IMR-90 (cell line): ENCODE results near the gene KCNT1. TPM values are rescaled to one million over a fixed set of nuclear protein-coding genes. Genes with fewer than 3 reads are reported as not detected.

Source experiments
- ATAC-seq: fragments of 200-7000 bp; cut with Tn5 transposase; 2 replicates; pipeline ENCODE4 v1.9.1; 2020; ENCODE audit warnings: low read depth, mild to moderate bottlenecking, moderate library complexity
- BruUV-seq: library from RNA; stranded (reverse); fragments of 400-500 nt; replicated peaks from 2 replicates; lab custom pipeline; 2021; lab: Mats Ljungman, UMichigan
- CTCF ChIA-PET: fragments of 300-600 bp; formaldehyde crosslinking; extraction: SDS; loops from one replicate; lab custom pipeline; 2021; ENCODE audit warnings: antibody characterized with exemption; lab: Yijun Ruan, JAX
- POLR2A ChIA-PET: fragments of 300-600 bp; sonication (Branson Sonifier 250); formaldehyde crosslinking; loops from one replicate; lab custom pipeline; 2022; ENCODE audit warnings: antibody characterized with exemption; ENCODE audit not compliant: unreplicated experiment; lab: Charles Lee
- DNase-seq: peaks from one replicate; pipeline ENCODE4 v3.0.0; 2013
- H2AFZ ChIP-seq: replicated peaks from 2 replicates; pipeline ENCODE3; 2013; ENCODE audit warnings: low read length, mild to moderate bottlenecking; ENCODE audit not compliant: poor library complexity
- H2AK5ac ChIP-seq: 2 replicates; pipeline ENCODE4 v1.6.1; 2013; ENCODE audit warnings: low read depth, low read length, inconsistent platforms
- H2AK9ac ChIP-seq: replicated peaks from 2 replicates; pipeline ENCODE3; 2013; ENCODE audit warnings: mild to moderate bottlenecking, low read depth, low read length, moderate library complexity; ENCODE audit not compliant: poor library complexity
- H2BK120ac ChIP-seq: 2 replicates; pipeline ENCODE4 v1.6.1; 2013; ENCODE audit warnings: low read depth, low read length, inconsistent platforms
- H2BK15ac ChIP-seq: 3 replicates; pipeline ENCODE4 v1.6.1; 2013; ENCODE audit warnings: low read depth, low read length, inconsistent platforms
- H2BK20ac ChIP-seq: 2 replicates; pipeline ENCODE4 v1.6.1; 2013; ENCODE audit warnings: low read depth, mild to moderate bottlenecking, inconsistent platforms, low read length, moderate library complexity
- H2BK5ac ChIP-seq: 2 replicates; pipeline ENCODE4 v1.6.1; 2013; ENCODE audit warnings: mild to moderate bottlenecking, low read depth, low read length, inconsistent platforms; ENCODE audit not compliant: poor library complexity, severe bottlenecking
- H3K14ac ChIP-seq: replicated peaks from 2 replicates; pipeline ENCODE4 v1.6.1; 2013; ENCODE audit warnings: low read depth, low read length, inconsistent platforms
- H3K18ac ChIP-seq: 2 replicates; pipeline ENCODE4 v1.6.1; 2013; ENCODE audit warnings: low read depth, low read length, control low read depth
- H3K23ac ChIP-seq: 2 replicates; pipeline ENCODE4 v1.6.1; 2013; ENCODE audit warnings: low read depth, low read length, inconsistent platforms
- H3K27ac ChIP-seq: 2 replicates; pipeline ENCODE4 v1.5.1; 2013; ENCODE audit warnings: mild to moderate bottlenecking, control low read depth, low read length; ENCODE audit not compliant: insufficient read depth
- H3K27me3 ChIP-seq: 2 replicates; pipeline ENCODE4 v1.6.1; 2013; ENCODE audit warnings: low read length; ENCODE audit not compliant: control insufficient read depth, insufficient read depth
- H3K36me3 ChIP-seq: 2 replicates; pipeline ENCODE4 v1.6.1; 2013; ENCODE audit warnings: low read length, mixed read lengths; ENCODE audit not compliant: control insufficient read depth, insufficient read depth
- H3K4ac ChIP-seq: 2 replicates; pipeline ENCODE4 v1.6.1; 2013; ENCODE audit warnings: low read depth, low read length, inconsistent platforms
- H3K4me1 ChIP-seq: 2 replicates; pipeline ENCODE4 v1.6.1; 2013; ENCODE audit warnings: low read length, mixed read lengths; ENCODE audit not compliant: control insufficient read depth, insufficient read depth
- H3K4me2 ChIP-seq: 2 replicates; pipeline ENCODE4 v1.6.1; 2013; ENCODE audit warnings: low read depth, mild to moderate bottlenecking, control low read depth, low read length, moderate library complexity
- H3K4me3 ChIP-seq: 2 replicates; pipeline ENCODE4 v1.5.1; 2013; ENCODE audit warnings: low read depth, mild to moderate bottlenecking, control low read depth, low read length, moderate library complexity; ENCODE audit not compliant: insufficient read depth
- H3K56ac ChIP-seq: 2 replicates; pipeline ENCODE4 v1.6.1; 2013; ENCODE audit warnings: low read length, inconsistent platforms; ENCODE audit not compliant: insufficient read depth; ENCODE audit errors: extremely low read depth
- H3K79me1 ChIP-seq, 2 experiments: 2 replicates each; pipeline ENCODE4 v1.6.1; 2013; ENCODE audit warnings: low read length in 2 of 2, inconsistent platforms in 1 of 2, low read depth in 1 of 2
- H3K9ac ChIP-seq: 2 replicates; pipeline ENCODE4 v1.6.1; 2013; ENCODE audit warnings: low read depth, low read length, control low read depth
- H3K9me1 ChIP-seq: 2 replicates; pipeline ENCODE4 v1.6.1; 2013; ENCODE audit warnings: low read length, inconsistent platforms; ENCODE audit not compliant: insufficient read depth
- H3K9me3 ChIP-seq: 2 replicates; pipeline ENCODE4 v1.6.1; 2013; ENCODE audit warnings: low read length; ENCODE audit not compliant: control insufficient read depth, insufficient read depth
- H4K20me1 ChIP-seq: 2 replicates; pipeline ENCODE4 v1.6.1; 2013; ENCODE audit warnings: low read length, inconsistent platforms; ENCODE audit not compliant: insufficient read depth
- H4K5ac ChIP-seq: 2 replicates; pipeline ENCODE4 v1.6.1; 2013; ENCODE audit warnings: mild to moderate bottlenecking, low read depth, low read length, control low read depth
- H4K8ac ChIP-seq, 2 experiments: 2 replicates each; pipeline ENCODE4 v1.6.1; 2013; ENCODE audit warnings: low read depth in 2 of 2, low read length in 2 of 2, control low read depth in 1 of 2, inconsistent platforms in 1 of 2
- H4K91ac ChIP-seq: 2 replicates; pipeline ENCODE4 v1.6.1; 2013; ENCODE audit warnings: low read depth, low read length, inconsistent platforms; ENCODE audit not compliant: insufficient read depth
- CEBPB ChIP-seq: IDR thresholded peaks from 2 replicates; pipeline ENCODE4 v1.6.1; 2012; ENCODE audit warnings: low read depth, low read length, improper control_type of control experiment
- CHD1 ChIP-seq: IDR thresholded peaks from 2 replicates; pipeline ENCODE4 v1.6.1; 2012; ENCODE audit warnings: low read depth, low read length, improper control_type of control experiment
- MAFK ChIP-seq: IDR thresholded peaks from 2 replicates; pipeline ENCODE4 v1.6.1; 2012; ENCODE audit warnings: low read depth, low read length, improper control_type of control experiment
- MAZ ChIP-seq: IDR thresholded peaks from 2 replicates; pipeline ENCODE4 v1.6.1; 2012; ENCODE audit warnings: low read depth, mild to moderate bottlenecking, low read length, improper control_type of control experiment, moderate library complexity, borderline replicate concordance
- MXI1 ChIP-seq: IDR thresholded peaks from 2 replicates; pipeline ENCODE4 v1.6.1; 2012; ENCODE audit warnings: low read depth, mild to moderate bottlenecking, low read length, moderate library complexity, borderline replicate concordance
- NFE2L2 ChIP-seq: fragments of 150-350 bp; IDR thresholded peaks from 2 replicates; pipeline ENCODE4 v1.6.1; 2016; ENCODE audit warnings: low read depth, mild to moderate bottlenecking, low read length
- POLR2A ChIP-seq: IDR thresholded peaks from 2 replicates; pipeline ENCODE4 v1.6.1; 2012; ENCODE audit warnings: mild to moderate bottlenecking, low read depth, low read length
- RAD21 ChIP-seq: IDR thresholded peaks from 2 replicates; pipeline ENCODE4 v1.6.1; 2012; ENCODE audit warnings: low read length, improper control_type of control experiment
- RCOR1 ChIP-seq: IDR thresholded peaks from 2 replicates; pipeline ENCODE4 v1.6.1; 2012; ENCODE audit warnings: mild to moderate bottlenecking, low read length, improper control_type of control experiment; ENCODE audit not compliant: insufficient replicate concordance
- SMC3 ChIP-seq: fragments of 150-350 bp; IDR thresholded peaks from 2 replicates; pipeline ENCODE4 v1.6.1; 2016; ENCODE audit warnings: low read depth, mild to moderate bottlenecking, antibody characterized with exemption, low read length, moderate library complexity
- WGBS, 2 experiments: methylation state at CpG; one replicate each; pipeline versions ENCODE4 v1.1.5 to v1.1.7; 2013; ENCODE audit warnings: missing lambda C conversion rate in 2 of 2; ENCODE audit not compliant: insufficient read length in 1 of 2; ENCODE audit errors: extremely low coverage in 2 of 2; 5-methylcytosine and 5-hydroxymethylcytosine counted together
- dilution Hi-C: fragments of 300-500 bp; cut with HindIII; formaldehyde crosslinking; loops from one replicate; pipeline ENCODE4 v1.14.3; 2018; ENCODE audit warnings: low sequenced_read_pairs; ENCODE audit not compliant: unreplicated experiment
- in situ Hi-C: fragments of 300-500 bp; cut with MboI; formaldehyde crosslinking; loops from 3 replicates; pipeline ENCODE4 v1.14.3; 2019; ENCODE audit warnings: low sequenced_read_pairs, inconsistent platforms, mixed read lengths
- intact Hi-C: fragments of 100-400 bp; cut with micrococcal nuclease; formaldehyde crosslinking; loops from 2 replicates; pipeline ENCODE4 v1.10.0; 2022
- polyA plus RNA-seq, 3 experiments: library from polyadenylated mRNA; depleted of rRNA; stranded (reverse); fragments of >200 nt; gene quantifications; 2 replicates each; pipeline ENCODE4 v1.2.3, GENCODE V29; 2012; ENCODE audit warnings: low replicate concordance in 1 of 3
- total RNA-seq: library from RNA; depleted of rRNA; stranded (reverse); fragments of >200 nt; gene quantifications from 2 replicates; pipeline ENCODE4 v1.2.3, GENCODE V29; 2012
- TF ChIP-seq, protein P1 (sequence below): conservative IDR thresholded peaks from 2 replicates; pipeline ENCODE4 v1.5.1; 2012; ENCODE audit warnings: mild to moderate bottlenecking, low read depth, low read length, improper control_type of control experiment
- TF ChIP-seq, protein P2 (sequence below): fragments of 150-350 bp; IDR thresholded peaks from 2 replicates; pipeline ENCODE4 v1.6.1; 2016; ENCODE audit warnings: low read depth, mild to moderate bottlenecking, low read length, moderate library complexity, borderline replicate concordance

KCNT1 gene
- total and polyA plus RNA-seq, 2 of the 4 experiments (the other 2 are of a cell fraction): not detected

DNA sequence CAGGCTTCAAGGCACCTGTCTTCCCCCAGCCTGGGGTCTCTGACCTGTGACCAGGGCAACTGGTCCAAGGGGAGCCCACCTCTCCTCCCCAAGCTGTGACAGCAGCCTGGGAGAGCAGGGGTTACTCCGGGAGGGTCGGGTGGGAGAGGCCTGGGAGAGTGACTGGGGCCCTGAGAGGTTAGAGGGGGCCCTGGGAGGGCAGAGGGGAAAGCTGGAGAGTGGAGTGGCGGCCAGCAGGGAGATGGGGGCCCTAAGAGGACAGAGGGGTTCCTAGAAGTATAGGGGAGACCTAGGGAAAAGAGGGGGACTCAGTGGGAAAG lies 38.6 kb upstream of the KCNT1 start:
- Histone ChIP-seq H3K4me1 (no peaks in the 10 kb centered on the region), H2AK5ac (no peak overlapping the region), H4K91ac (no peak overlapping the region), H2BK5ac (no peak overlapping the region), H3K14ac (no peak overlapping the region), H2AFZ (no peak overlapping the region), H3K4ac (no peak overlapping the region), H3K79me1 (no peaks in the 10 kb centered on the region), H3K36me3 (no peaks in the 10 kb centered on the region), H3K23ac (no peak overlapping the region), H2BK20ac (no peak overlapping the region), H4K5ac (no peak overlapping the region), H4K8ac (no peak overlapping the region), H3K9me3 (no peaks in the 10 kb centered on the region; the same call in 1 of the 2 replicates), H3K9me1 (no peaks in the 10 kb centered on the region), H3K9ac (no peak overlapping the region), H2BK120ac (no peak overlapping the region), H3K4me2 (no peak overlapping the region), H3K4me3 (no peak overlapping the region), H2AK9ac (no peak overlapping the region), H3K18ac (no peak overlapping the region), H3K27me3 (no peaks in the 10 kb centered on the region), H4K20me1 (no peaks in the 10 kb centered on the region), H2BK15ac (no peak overlapping the region), H3K56ac (no peak overlapping the region), H3K27ac (no peak overlapping the region)
- intact Hi-C loops: no loop called here
- no peak for DNase-seq
- BruUV-seq: no TSS peak
- ATAC-seq: no peak
- ChIA-PET POLR2A (no interaction called here), CTCF (no interaction called here)
- WGBS, 2 experiments: no CpG with 5 or more reads among the region's 3 CpGs
- TF ChIP-seq CEBPB (no peak), RAD21 (no peak), CHD1 (no peak), RCOR1 (no peak), MAZ (no peak), NFE2L2 (no peak), SMC3 (no peak), MXI1 (no peak), POLR2A (no peak), MAFK (no peak)
- TF ChIP-seq, protein P1, sequence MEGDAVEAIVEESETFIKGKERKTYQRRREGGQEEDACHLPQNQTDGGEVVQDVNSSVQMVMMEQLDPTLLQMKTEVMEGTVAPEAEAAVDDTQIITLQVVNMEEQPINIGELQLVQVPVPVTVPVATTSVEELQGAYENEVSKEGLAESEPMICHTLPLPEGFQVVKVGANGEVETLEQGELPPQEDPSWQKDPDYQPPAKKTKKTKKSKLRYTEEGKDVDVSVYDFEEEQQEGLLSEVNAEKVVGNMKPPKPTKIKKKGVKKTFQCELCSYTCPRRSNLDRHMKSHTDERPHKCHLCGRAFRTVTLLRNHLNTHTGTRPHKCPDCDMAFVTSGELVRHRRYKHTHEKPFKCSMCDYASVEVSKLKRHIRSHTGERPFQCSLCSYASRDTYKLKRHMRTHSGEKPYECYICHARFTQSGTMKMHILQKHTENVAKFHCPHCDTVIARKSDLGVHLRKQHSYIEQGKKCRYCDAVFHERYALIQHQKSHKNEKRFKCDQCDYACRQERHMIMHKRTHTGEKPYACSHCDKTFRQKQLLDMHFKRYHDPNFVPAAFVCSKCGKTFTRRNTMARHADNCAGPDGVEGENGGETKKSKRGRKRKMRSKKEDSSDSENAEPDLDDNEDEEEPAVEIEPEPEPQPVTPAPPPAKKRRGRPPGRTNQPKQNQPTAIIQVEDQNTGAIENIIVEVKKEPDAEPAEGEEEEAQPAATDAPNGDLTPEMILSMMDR: no peak
- TF ChIP-seq, protein P2, sequence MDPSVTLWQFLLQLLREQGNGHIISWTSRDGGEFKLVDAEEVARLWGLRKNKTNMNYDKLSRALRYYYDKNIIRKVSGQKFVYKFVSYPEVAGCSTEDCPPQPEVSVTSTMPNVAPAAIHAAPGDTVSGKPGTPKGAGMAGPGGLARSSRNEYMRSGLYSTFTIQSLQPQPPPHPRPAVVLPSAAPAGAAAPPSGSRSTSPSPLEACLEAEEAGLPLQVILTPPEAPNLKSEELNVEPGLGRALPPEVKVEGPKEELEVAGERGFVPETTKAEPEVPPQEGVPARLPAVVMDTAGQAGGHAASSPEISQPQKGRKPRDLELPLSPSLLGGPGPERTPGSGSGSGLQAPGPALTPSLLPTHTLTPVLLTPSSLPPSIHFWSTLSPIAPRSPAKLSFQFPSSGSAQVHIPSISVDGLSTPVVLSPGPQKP: no peak
- in situ Hi-C loops: no loop called here
- dilution Hi-C loops: no loop called here
